K562 (cell line): Measurements from ENCODE around the gene PRKAR1B. TPM values are rescaled to one million over a fixed set of nuclear protein-coding genes. Genes with fewer than 3 reads are reported as not detected.

ENCODE experiments used
- BHLHE40 ChIP-seq: IDR thresholded peaks from 2 replicates; pipeline ENCODE4 v1.6.1; 2011; ENCODE audit warnings: low read length, improper control_type of control experiment
- CBFB ChIP-seq: sonication (generic); formaldehyde crosslinking; IDR thresholded peaks from 2 replicates; pipeline ENCODE4 v1.4.0; 2020; ENCODE audit warnings: mild to moderate bottlenecking, missing genetic modification reagents
- DMBX1 ChIP-seq: fragments of 250-450 bp; sonication (Bioruptor Pico); IDR thresholded peaks from 2 replicates; pipeline ENCODE4 v1.8.0; 2022; ENCODE audit warnings: inconsistent platforms, mild to moderate bottlenecking, moderate library complexity, borderline replicate concordance
- EGR1 ChIP-seq: fragments of 450-650 bp; conservative IDR thresholded peaks from 2 replicates; pipeline ENCODE4 v1.6.1; 2017; ENCODE audit warnings: mild to moderate bottlenecking
- MBD2 ChIP-seq: sonication (generic); IDR thresholded peaks from 2 replicates; pipeline ENCODE4 v1.6.1; 2016; ENCODE audit warnings: low read depth, borderline replicate concordance
- MTA3 ChIP-seq: fragments of 450-650 bp; formaldehyde crosslinking; IDR thresholded peaks from 2 replicates; pipeline ENCODE4 v1.6.1; 2017; ENCODE audit warnings: mild to moderate bottlenecking, borderline replicate concordance
- NR2C1 ChIP-seq, 2 experiments: fragments of 450-650 bp; IDR thresholded peaks; 2 replicates each; pipeline ENCODE4 v1.6.1; 2017; ENCODE audit warnings: mild to moderate bottlenecking in 2 of 2, antibody characterized with exemption in 1 of 2, inconsistent platforms in 1 of 2, missing compliant biosample characterization in 1 of 2, missing genetic modification characterization in 1 of 2
- NR2C2 ChIP-seq, 2 experiments: fragments of 200-800 bp in 1 of 2; sonication (Bioruptor generic) in 1 of 2; sonication (generic) in 1 of 2; formaldehyde crosslinking in 1 of 2; IDR thresholded peaks; 2 replicates each; pipeline versions ENCODE4 v1.6.1 to v1.8.0; 2016 to 2022; ENCODE audit warnings: mild to moderate bottlenecking in 1 of 2, missing compliant biosample characterization in 1 of 2, missing genetic modification characterization in 1 of 2, missing genetic modification reagents in 1 of 2
- SMARCB1 ChIP-seq: IDR thresholded peaks from 2 replicates; pipeline ENCODE4 v1.6.1; 2011; ENCODE audit warnings: improper control_type of control experiment, low read depth; ENCODE audit not compliant: insufficient read length
- TEAD1 ChIP-seq, 2 experiments: fragments of 450-650 bp in 1 of 2; sonication (generic) in 1 of 2; formaldehyde crosslinking; IDR thresholded peaks; 2 replicates each; pipeline versions ENCODE4 v1.4.0 to v1.8.0; 2020 to 2022; ENCODE audit warnings: mild to moderate bottlenecking in 2 of 2, missing genetic modification reagents in 1 of 2
- TRIM28 ChIP-seq: fragments of 450-650 bp; IDR thresholded peaks from 2 replicates; pipeline ENCODE4 v1.6.1; 2017
- ZBTB7A ChIP-seq: IDR thresholded peaks from 2 replicates; pipeline ENCODE4 v1.6.1; 2011; ENCODE audit warnings: low read depth, mild to moderate bottlenecking, low read length, moderate library complexity, borderline replicate concordance; ENCODE audit not compliant: control insufficient read depth
- ZEB2 ChIP-seq: fragments of 450-650 bp; IDR thresholded peaks from 2 replicates; pipeline ENCODE4 v1.6.1; 2016
- ZNF311 ChIP-seq: fragments of 250-450 bp; sonication (Bioruptor Pico); IDR thresholded peaks from 2 replicates; pipeline ENCODE4 v1.4.0; 2020; ENCODE audit warnings: mild to moderate bottlenecking, moderate library complexity
- ZNF407 ChIP-seq: fragments of 450-650 bp; IDR thresholded peaks from 2 replicates; pipeline ENCODE4 v1.6.1; 2016; ENCODE audit warnings: low read depth
- ZNF57 ChIP-seq: fragments of 450-650 bp; formaldehyde crosslinking; IDR thresholded peaks from 2 replicates; pipeline ENCODE4 v1.4.0; 2020; ENCODE audit warnings: mild to moderate bottlenecking, moderate library complexity
- polyA plus RNA-seq, 8 experiments: library from polyadenylated mRNA; depleted of rRNA in 4 of 8; stranded (reverse) in 5 of 8; unstranded in 3 of 8; fragments of >200 nt; fragmentation: Nextera tagmentation in 2 of 8; fragmentation: Illumina TruSeq in 1 of 8; extraction: Ambion mirVana in 2 of 8; extraction: Trizol in 1 of 8; gene quantifications; 2 replicates each; pipeline versions ENCODE4 v1.2.1 to v1.2.3, GENCODE V29; 2011 to 2014; ENCODE audit warnings: inconsistent platforms in 1 of 8, missing spikeins in 1 of 8
- total RNA-seq, 7 experiments: library from RNA; depleted of rRNA in 6 of 7; stranded (reverse); fragments of >200 nt in 6 of 7; fragmentation: Illumina TruSeq in 2 of 7; extraction: Trizol in 2 of 7; gene quantifications; 2 replicates each; pipeline versions ENCODE4 v1.2.1 to v1.2.3, GENCODE V29; 2011 to 2021; ENCODE audit warnings: low replicate concordance in 1 of 7
- TF ChIP-seq, protein P1 (sequence below), 2 experiments: fragments of 200-800 bp in 1 of 2; sonication (Bioruptor generic) in 1 of 2; sonication (generic) in 1 of 2; formaldehyde crosslinking in 1 of 2; IDR thresholded peaks in 1 of 2; conservative IDR thresholded peaks in 1 of 2; 2 replicates each; pipeline versions ENCODE4 v1.5.0 to v1.6.1; 2016 to 2020; ENCODE audit warnings: missing compliant biosample characterization in 1 of 2, missing genetic modification characterization in 1 of 2, missing genetic modification reagents in 1 of 2

The PRKAR1B gene
- total and polyA plus RNA-seq, 9 of the 15 experiments (the other 6 are each of a cell fraction or from before 2014, with no cell fraction given), result 0.99 to 30.5 (median 12.7) TPM

GRCh38 chr7:610531-611280 lies 116.4 kb downstream of the PRKAR1B start (continued):
- no peak for TF ChIP-seq ZNF407
- TF ChIP-seq ZBTB7A, result peak; percentile 94
- TF ChIP-seq EGR1, result peak; percentile 87
- TF ChIP-seq MBD2, result no peak
- peak; percentile 69 to 72; a peak in 3 of 4 replicates for TF ChIP-seq TEAD1 (CRISPR knock-in tag; IDR thresholded peaks at IDR 0.05)
- peak; percentile 60 for TF ChIP-seq SMARCB1
- TF ChIP-seq BHLHE40, result peak; percentile 53
- no peak for TF ChIP-seq CBFB (CRISPR knock-in tag)
- peak; percentile 26; the same call in 1 of the 2 replicates for TF ChIP-seq ZEB2
- TF ChIP-seq NR2C1 (IDR thresholded peaks at IDR 0.05), result no peak
- TF ChIP-seq NR2C1 (tag; IDR thresholded peaks at IDR 0.05), result peak; percentile 66; the same call in 1 of the 2 replicates
- TF ChIP-seq MTA3, result peak; percentile 60; the same call in 1 of the 2 replicates
- TF ChIP-seq, protein P1, sequence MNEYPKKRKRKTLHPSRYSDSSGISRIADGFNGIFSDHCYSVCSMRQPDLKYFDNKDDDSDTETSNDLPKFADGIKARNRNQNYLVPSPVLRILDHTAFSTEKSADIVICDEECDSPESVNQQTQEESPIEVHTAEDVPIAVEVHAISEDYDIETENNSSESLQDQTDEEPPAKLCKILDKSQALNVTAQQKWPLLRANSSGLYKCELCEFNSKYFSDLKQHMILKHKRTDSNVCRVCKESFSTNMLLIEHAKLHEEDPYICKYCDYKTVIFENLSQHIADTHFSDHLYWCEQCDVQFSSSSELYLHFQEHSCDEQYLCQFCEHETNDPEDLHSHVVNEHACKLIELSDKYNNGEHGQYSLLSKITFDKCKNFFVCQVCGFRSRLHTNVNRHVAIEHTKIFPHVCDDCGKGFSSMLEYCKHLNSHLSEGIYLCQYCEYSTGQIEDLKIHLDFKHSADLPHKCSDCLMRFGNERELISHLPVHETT (CRISPR knock-in tag; conservative IDR thresholded peaks at IDR 0.05 in 1 of 2, IDR thresholded peaks at IDR 0.05 in 1 of 2), result peak in 1 of 2 experiments; percentile 77; a peak in 2 of 4 replicates
- TF ChIP-seq TRIM28, result no peak
- TF ChIP-seq NR2C2 (CRISPR knock-in tag; IDR thresholded peaks at IDR 0.05), result peak; percentile 46; the same call in 1 of the 2 replicates
- TF ChIP-seq NR2C2 (tag; IDR thresholded peaks at IDR 0.05), result peak; percentile 85
- TF ChIP-seq DMBX1 (CRISPR knock-in tag), result peak; percentile 53; the same call in 1 of the 2 replicates
- TF ChIP-seq ZNF311 (CRISPR knock-in tag), result no peak
- no peak for TF ChIP-seq ZNF57 (CRISPR knock-in tag)
